H1 (cell line): ENCODE results near the gene THRB. TPM values are rescaled to one million over a fixed set of nuclear protein-coding genes. Genes with fewer than 3 reads are reported as not detected.

Source experiments
- CTCF ChIA-PET: fragments of 300-600 bp; sonication (Branson Sonifier 250); formaldehyde crosslinking; loops from one replicate; lab custom pipeline; 2021; ENCODE audit not compliant: partially characterized antibody; lab: Charles Lee
- POLR2A ChIA-PET: fragments of 300-600 bp; sonication (Branson Sonifier 250); formaldehyde crosslinking; loops from one replicate; lab custom pipeline; 2021; ENCODE audit warnings: inconsistent platforms; ENCODE audit not compliant: partially characterized antibody; lab: Charles Lee
- DNase-seq, 2 experiments: peaks; one replicate each; pipeline versions ENCODE4 v3.0.0 to v3.0.0-alpha.2; 2010 to 2022; ENCODE audit warnings: low spot score in 2 of 2, low read depth in 1 of 2, mixed read lengths in 1 of 2
- FAIRE-seq: peaks from 2 replicates; lab custom pipeline; 2011; peaks lifted over from hg19 to GRCh38; lab: Jason Lieb, UNC
- H2AFZ ChIP-seq: 2 replicates; pipeline ENCODE4 v1.8.1; 2012; ENCODE audit warnings: low read length, inconsistent platforms
- H2AK5ac ChIP-seq: 2 replicates; pipeline ENCODE4 v1.6.1; 2013; ENCODE audit warnings: low read depth, low read length
- H2BK120ac ChIP-seq: replicated peaks from 2 replicates; pipeline ENCODE3; 2013; ENCODE audit warnings: low read depth, low read length, inconsistent platforms
- H2BK12ac ChIP-seq: 2 replicates; pipeline ENCODE4 v1.6.1; 2013; ENCODE audit warnings: low read depth, low read length
- H2BK15ac ChIP-seq: 2 replicates; pipeline ENCODE4 v1.6.1; 2013; ENCODE audit warnings: low read length
- H2BK20ac ChIP-seq: 2 replicates; pipeline ENCODE4 v1.6.1; 2013; ENCODE audit warnings: low read length
- H2BK5ac ChIP-seq: 2 replicates; pipeline ENCODE4 v1.6.1; 2013; ENCODE audit warnings: low read depth, low read length
- H3K14ac ChIP-seq: 2 replicates; pipeline ENCODE4 v1.6.1; 2013; ENCODE audit warnings: inconsistent platforms; ENCODE audit not compliant: insufficient read length
- H3K18ac ChIP-seq: 2 replicates; pipeline ENCODE4 v1.6.1; 2013; ENCODE audit warnings: low read length; ENCODE audit errors: extremely low read depth
- H3K23ac ChIP-seq: 2 replicates; pipeline ENCODE4 v1.6.1; 2013; ENCODE audit warnings: inconsistent platforms; ENCODE audit not compliant: insufficient read length
- H3K23me2 ChIP-seq: 2 replicates; pipeline ENCODE4 v1.6.1; 2013; ENCODE audit warnings: low read depth, low read length
- H3K27ac ChIP-seq: 2 replicates; pipeline ENCODE4 v1.6.1; 2011; ENCODE audit warnings: low read depth, low read length, inconsistent platforms
- H3K27me3 ChIP-seq, 4 experiments: replicated peaks in 1 of 4; 1 replicate in 1 of 4; 2 replicates in 3 of 4; pipeline versions ENCODE4 v1.6.1 to v1.8.1; 2011 to 2013; ENCODE audit warnings: low read length in 3 of 4, mild to moderate bottlenecking in 3 of 4, inconsistent platforms in 2 of 4, mixed read lengths in 2 of 4, moderate library complexity in 1 of 4; ENCODE audit not compliant: control insufficient read depth in 3 of 4, insufficient read depth in 3 of 4; ENCODE audit errors: extremely low read depth in 1 of 4
- H3K36me3 ChIP-seq, 4 experiments: 2 replicates each; pipeline versions ENCODE4 v1.6.1 to v1.8.1; 2011 to 2013; ENCODE audit warnings: mild to moderate bottlenecking in 4 of 4, low read length in 3 of 4, moderate library complexity in 2 of 4, control low read depth in 1 of 4, inconsistent platforms in 1 of 4; ENCODE audit not compliant: insufficient read depth in 4 of 4, control insufficient read depth in 2 of 4
- H3K4ac ChIP-seq: replicated peaks from 2 replicates; pipeline ENCODE3; 2013; ENCODE audit warnings: low read length, low read depth, mixed read lengths, inconsistent platforms; ENCODE audit not compliant: insufficient read length
- H3K4me1 ChIP-seq, 4 experiments: replicated peaks in 1 of 4; 1 replicate in 1 of 4; 2 replicates in 3 of 4; pipeline versions ENCODE4 v1.6.1 to v1.8.1; 2011 to 2013; ENCODE audit warnings: low read length in 3 of 4, inconsistent platforms in 2 of 4, mixed read lengths in 1 of 4; ENCODE audit not compliant: insufficient read depth in 4 of 4, control insufficient read depth in 3 of 4
- H3K4me2 ChIP-seq, 2 experiments: 2 replicates each; pipeline versions ENCODE4 v1.6.1 to v1.8.1; 2011 to 2013; ENCODE audit warnings: low read depth in 2 of 2, low read length in 2 of 2, control low read depth in 1 of 2, inconsistent platforms in 1 of 2, mild to moderate bottlenecking in 1 of 2; ENCODE audit not compliant: insufficient read depth in 1 of 2
- H3K4me3 ChIP-seq, 4 experiments: fragments of 200-600, 300-600 bp in 1 of 4; sonication (generic), shearing (Covaris generic), sonication (Bioruptor Twin) in 1 of 4; 2 replicates each; pipeline versions ENCODE4 v1.5.1 to v1.8.1; 2011 to 2016; ENCODE audit warnings: low read length in 4 of 4, low read depth in 3 of 4, control low read depth in 2 of 4, inconsistent platforms in 2 of 4, mild to moderate bottlenecking in 2 of 4, mixed read lengths in 1 of 4, moderate library complexity in 1 of 4; ENCODE audit not compliant: insufficient read depth in 2 of 4; ENCODE audit errors: extremely low read depth in 1 of 4
- H3K56ac ChIP-seq: replicated peaks from 2 replicates; pipeline ENCODE3; 2013; ENCODE audit warnings: low read depth, mild to moderate bottlenecking, mixed read lengths, low read length, inconsistent platforms; ENCODE audit not compliant: insufficient read length
- H3K79me1 ChIP-seq: 2 replicates; pipeline ENCODE4 v1.6.1; 2013; ENCODE audit warnings: low read depth, low read length, control low read depth
- H3K79me2 ChIP-seq, 2 experiments: 2 replicates each; pipeline versions ENCODE4 v1.6.1 to v1.8.1; 2012 to 2013; ENCODE audit warnings: low read length in 2 of 2, mild to moderate bottlenecking in 2 of 2, inconsistent platforms in 1 of 2; ENCODE audit not compliant: insufficient read depth in 2 of 2, control insufficient read depth in 1 of 2
- H3K9ac ChIP-seq, 4 experiments: replicated peaks in 1 of 4; 1 replicate in 1 of 4; 2 replicates in 3 of 4; pipeline versions ENCODE4 v1.6.1 to v1.8.1; 2011 to 2013; ENCODE audit warnings: low read depth in 3 of 4, low read length in 3 of 4, control low read depth in 2 of 4, mild to moderate bottlenecking in 2 of 4, moderate library complexity in 2 of 4, inconsistent platforms in 1 of 4; ENCODE audit errors: extremely low read depth in 1 of 4
- H3K9me3 ChIP-seq, 2 experiments: 2 replicates each; pipeline versions ENCODE4 v1.6.1 to v1.8.1; 2012 to 2013; ENCODE audit warnings: mild to moderate bottlenecking in 2 of 2, moderate library complexity in 2 of 2, control low read depth in 1 of 2, inconsistent platforms in 1 of 2, low read depth in 1 of 2, low read length in 1 of 2, mixed read lengths in 1 of 2; ENCODE audit not compliant: insufficient read depth in 2 of 2
- H4K20me1 ChIP-seq, 2 experiments: replicated peaks in 1 of 2; 2 replicates each; pipeline versions ENCODE3 to v1.8.1; 2011 to 2013; ENCODE audit warnings: inconsistent platforms in 2 of 2, low read length in 2 of 2, mild to moderate bottlenecking in 1 of 2; ENCODE audit not compliant: insufficient read depth in 2 of 2, control insufficient read depth in 1 of 2
- H4K5ac ChIP-seq: 2 replicates; pipeline ENCODE4 v1.6.1; 2013; ENCODE audit warnings: low read length, low read depth, mixed read lengths, inconsistent platforms; ENCODE audit not compliant: insufficient read length
- H4K8ac ChIP-seq: 2 replicates; pipeline ENCODE4 v1.8.0; 2013; ENCODE audit warnings: mild to moderate bottlenecking, moderate library complexity, low read length, inconsistent platforms; ENCODE audit not compliant: insufficient read depth; ENCODE audit errors: extremely low read depth
- H4K91ac ChIP-seq: replicated peaks from 2 replicates; pipeline ENCODE3; 2013; ENCODE audit warnings: low read length, mixed read lengths, inconsistent platforms; ENCODE audit not compliant: insufficient read length
- BCL11A ChIP-seq, 2 experiments: IDR thresholded peaks; one replicate each; pipeline ENCODE4 v1.6.1; 2011; ENCODE audit warnings: low read depth in 2 of 2, low read length in 2 of 2, mild to moderate bottlenecking in 2 of 2
- BRCA1 ChIP-seq: IDR thresholded peaks from 2 replicates; pipeline ENCODE4 v1.6.1; 2012; ENCODE audit warnings: low read depth, low read length, improper control_type of control experiment
- CBX5 ChIP-seq: fragments of 300-800, 300-1000 bp; sonication (generic); IDR thresholded peaks from 2 replicates; pipeline ENCODE4 v1.7.1; 2016; ENCODE audit warnings: antibody characterized with exemption, low read length, low read depth
- CBX8 ChIP-seq: fragments of 300-800, 300-1000 bp; sonication (generic); IDR thresholded peaks from 2 replicates; pipeline ENCODE4 v1.7.1; 2016; ENCODE audit warnings: low read depth, low read length, borderline replicate concordance
- CREB1 ChIP-seq: IDR thresholded peaks from 2 replicates; pipeline ENCODE4 v1.6.1; 2012; ENCODE audit warnings: inconsistent platforms
- JUND ChIP-seq: IDR thresholded peaks from 2 replicates; pipeline ENCODE4 v1.6.1; 2011; ENCODE audit warnings: mild to moderate bottlenecking, improper control_type of control experiment, low read length
- PHF8 ChIP-seq: fragments of 200-600 bp; sonication (generic); conservative IDR thresholded peaks from 2 replicates; pipeline ENCODE4 v1.7.1; 2012; ENCODE audit warnings: low read depth, mild to moderate bottlenecking, inconsistent platforms, low read length, moderate library complexity
- POLR2AphosphoS5 ChIP-seq: IDR thresholded peaks from 2 replicates; pipeline ENCODE4 v1.6.1; 2011; ENCODE audit warnings: low read depth, low read length
- RFX5 ChIP-seq: IDR thresholded peaks from 2 replicates; pipeline ENCODE4 v1.6.1; 2011; ENCODE audit warnings: low read depth, low read length, improper control_type of control experiment, borderline replicate concordance
- SAP30 ChIP-seq: fragments of 300-600 bp; sonication (generic); IDR thresholded peaks from 2 replicates; pipeline ENCODE4 v1.7.1; 2012; ENCODE audit warnings: low read length, moderate library complexity, mild to moderate bottlenecking, inconsistent platforms; ENCODE audit not compliant: insufficient read depth, insufficient replicate concordance
- SP2 ChIP-seq: IDR thresholded peaks from 2 replicates; pipeline ENCODE4 v1.6.1; 2012; ENCODE audit warnings: mild to moderate bottlenecking, low read length, inconsistent platforms
- SRF ChIP-seq: IDR thresholded peaks from 2 replicates; pipeline ENCODE4 v1.6.1; 2011; ENCODE audit warnings: mild to moderate bottlenecking, low read depth, low read length, moderate library complexity
- TAF1 ChIP-seq: IDR thresholded peaks from 2 replicates; pipeline ENCODE4 v1.6.1; 2011; ENCODE audit warnings: mild to moderate bottlenecking, low read depth, low read length
- TAF7 ChIP-seq: optimal IDR thresholded peaks from 2 replicates; pipeline ENCODE3; 2011; ENCODE audit warnings: low read depth, mild to moderate bottlenecking, inconsistent platforms, low read length, moderate library complexity, borderline replicate concordance
- TCF12 ChIP-seq: IDR thresholded peaks from 2 replicates; pipeline ENCODE4 v1.6.1; 2011; ENCODE audit warnings: low read depth, mild to moderate bottlenecking, low read length
- polyA plus RNA-seq, 7 experiments: library from polyadenylated mRNA; depleted of rRNA in 3 of 7; stranded (reverse) in 5 of 7; unstranded in 2 of 7; fragments of >200 nt in 5 of 7; fragments of 200-250 nt in 2 of 7; gene quantifications; 1 replicate in 5 of 7; 2 replicates in 1 of 7; 4 replicates in 1 of 7; pipeline versions ENCODE4 v1.2.1 to v1.2.3, GENCODE V29; 2011 to 2013; ENCODE audit warnings: missing spikeins in 2 of 7, mixed read lengths in 2 of 7
- total RNA-seq: library from RNA; stranded (reverse); fragmentation: NEBNext Ultra II Directional; extraction: Animal tissue kit (Norgen Biotek cat#: 25700); gene quantifications from 2 replicates; pipeline ENCODE4 v1.2.1, GENCODE V29; 2021
- TF ChIP-seq, protein P1 (sequence below): IDR thresholded peaks from 2 replicates; pipeline ENCODE4 v1.6.1; 2012; ENCODE audit warnings: inconsistent platforms

Gene THRB
- total and polyA plus RNA-seq, 2 of the 8 experiments (the other 6 are each of a cell fraction or from before 2014, with no cell fraction given): 0.98 to 3.9 TPM

GRCh38 chr3:24341668-24342067, 153.0 kb downstream of the THRB start:
- CTCF ChIA-PET: interaction anchor here (0.7 to 1.3 kb wide), 2 partner anchors 9 to 156 kb away, joined by 3 read pairs; no protein-coding TSS in a partner anchor
- Histone ChIP-seq H3K4me1 (no peaks in the 10 kb centered on the region), H4K8ac (no peak overlapping the region), H3K27me3 (no peaks in the 10 kb centered on the region), H3K36me3 (no peaks in the 10 kb centered on the region), H4K20me1 (no peaks in the 10 kb centered on the region), H4K5ac (no peak overlapping the region), H4K91ac (no peak overlapping the region), H2AFZ (no peak overlapping the region), H3K79me1 (no peaks in the 10 kb centered on the region), H3K14ac (no peak overlapping the region), H2BK15ac (no peak overlapping the region), H2AK5ac (no peak overlapping the region), H3K27ac (no peak overlapping the region), H3K56ac (no peak overlapping the region), H3K79me2 (no peaks in the 10 kb centered on the region), H3K9me3 (no peaks in the 10 kb centered on the region), H3K18ac (no peak overlapping the region), H2BK5ac (no peak overlapping the region), H2BK20ac (no peak overlapping the region), H3K23ac (no peak overlapping the region), H2BK12ac (no peak overlapping the region), H3K4ac (no peak overlapping the region), H3K4me2 (no peak overlapping the region), H3K9ac (no peak overlapping the region), H3K23me2 (no peaks in the 10 kb centered on the region), H3K4me3 (no peak overlapping the region), H2BK120ac (no peak overlapping the region)
- no peak for DNase-seq
- no peak for FAIRE-seq
- POLR2A ChIA-PET: no interaction called here
- TF ChIP-seq SP2: no peak
- TF ChIP-seq TCF12: no peak
- TF ChIP-seq TAF7: no peak
- TF ChIP-seq BRCA1: no peak
- no peak for TF ChIP-seq PHF8
- no peak for TF ChIP-seq RFX5
- no peak for TF ChIP-seq CREB1
- no peak for TF ChIP-seq JUND
- TF ChIP-seq POLR2AphosphoS5: no peak
- TF ChIP-seq, protein P1, sequence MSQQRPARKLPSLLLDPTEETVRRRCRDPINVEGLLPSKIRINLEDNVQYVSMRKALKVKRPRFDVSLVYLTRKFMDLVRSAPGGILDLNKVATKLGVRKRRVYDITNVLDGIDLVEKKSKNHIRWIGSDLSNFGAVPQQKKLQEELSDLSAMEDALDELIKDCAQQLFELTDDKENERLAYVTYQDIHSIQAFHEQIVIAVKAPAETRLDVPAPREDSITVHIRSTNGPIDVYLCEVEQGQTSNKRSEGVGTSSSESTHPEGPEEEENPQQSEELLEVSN: no peak
- no peak for TF ChIP-seq CBX8
- no peak for TF ChIP-seq TAF1
- no peak for TF ChIP-seq SAP30
- TF ChIP-seq BCL11A (IDR thresholded peaks at IDR 0.05; ENCODE audit: low read depth in 2 of 2, low read length in 2 of 2): no peak
- TF ChIP-seq SRF: no peak
- TF ChIP-seq CBX5: no peak
